GM18511 (cell line): Measurements from ENCODE around the gene PRLH.

Experiments used
- ATAC-seq: cut with Tn5 transposase; IDR thresholded peaks from one replicate; pipeline ENCODE4 v1.9.1; 2021; ENCODE audit warnings: mild to moderate bottlenecking, moderate library complexity; ENCODE audit not compliant: unreplicated experiment

The PRLH gene

DNA sequence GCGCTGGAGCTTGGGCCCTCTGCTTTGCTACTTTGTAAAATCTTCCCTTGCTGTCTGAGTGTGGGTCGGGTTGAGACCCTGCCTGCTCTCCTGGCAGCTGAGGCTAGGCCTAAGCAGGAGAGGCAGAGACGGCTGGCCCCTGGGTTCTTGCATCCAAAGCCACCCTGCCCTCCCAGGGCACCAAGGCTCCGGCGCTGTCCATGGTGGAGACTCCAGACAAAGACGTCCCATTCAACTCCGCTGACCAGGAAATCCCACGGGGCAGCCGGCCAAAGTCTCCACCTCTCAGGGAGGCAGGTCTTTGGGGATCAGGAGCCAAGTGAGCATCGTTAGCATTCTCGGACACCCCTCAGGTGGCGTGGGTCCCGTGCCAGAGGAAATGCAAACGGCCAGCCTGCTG lies 2.6 kb upstream of the PRLH start:
- ATAC-seq = no peak

- no peak for ATAC-seq
These were observed 1.7 kb upstream of the PRLH start for GRCh38 chr2:237564526-237565131.

DNA sequence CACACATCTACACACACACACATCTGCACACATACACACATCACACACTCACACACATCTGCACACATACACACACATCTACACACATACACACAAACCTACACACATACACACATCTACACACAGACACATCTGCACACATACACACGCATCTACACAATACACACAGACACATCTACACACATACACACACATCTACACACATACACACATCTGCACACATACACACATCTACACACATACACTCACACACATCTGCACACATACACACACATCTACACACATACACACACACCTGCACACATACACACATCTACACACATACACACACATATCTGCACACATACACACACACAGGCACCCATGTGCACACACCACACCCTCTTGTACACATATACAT lies 400 bp upstream of the PRLH start:
- ATAC-seq = no peak

- no peak for ATAC-seq
These were observed 1.1 kb downstream of the PRLH start for GRCh38 chr2:237567276-237568029.

DNA sequence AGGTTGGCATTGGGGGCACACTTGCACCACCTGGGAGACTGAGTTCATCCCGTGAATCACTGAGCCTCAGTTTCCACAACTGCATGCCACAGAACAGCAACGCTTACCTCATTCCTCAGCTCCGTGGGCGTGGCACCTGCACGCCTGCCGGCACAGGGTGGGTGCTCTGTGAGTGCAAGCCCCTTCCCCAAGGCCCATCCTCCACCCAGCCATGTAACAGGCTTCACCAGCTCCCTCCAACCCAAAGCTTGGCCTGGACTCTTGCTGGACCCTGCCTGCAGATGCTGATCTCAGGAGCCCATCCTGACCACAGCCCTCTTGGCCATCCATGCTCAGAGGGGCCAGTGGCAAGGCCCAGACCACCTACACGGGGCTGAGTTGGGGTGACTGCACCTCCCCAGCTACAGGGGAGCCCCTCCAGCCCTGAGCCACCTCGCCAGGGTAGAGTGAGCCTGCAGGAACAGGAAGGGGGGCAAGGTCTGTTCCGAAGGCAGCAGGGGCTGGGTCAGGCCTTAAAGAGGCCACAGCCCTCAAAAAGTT lies 1.8 kb downstream of the PRLH start:
- no peak for ATAC-seq

DNA sequence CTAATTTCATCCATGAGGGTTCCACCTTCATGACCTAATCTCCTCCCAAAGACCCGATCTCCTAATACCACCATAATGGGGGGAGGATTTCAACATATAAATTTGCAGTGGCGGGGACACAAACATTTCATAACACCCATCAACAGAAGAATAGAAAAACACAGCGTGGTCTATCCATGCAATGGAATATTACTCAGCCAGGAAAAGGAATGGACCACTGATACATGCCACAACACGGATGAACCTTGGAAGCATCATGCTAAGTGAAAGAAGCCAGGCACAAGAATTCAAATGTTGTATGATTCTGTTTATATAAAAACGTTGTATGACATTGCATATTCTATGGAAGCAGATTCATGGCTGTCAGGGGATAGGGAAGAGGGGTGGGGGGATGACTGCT lies 2.7 kb downstream of the PRLH start:
- ATAC-seq = no peak

- ATAC-seq = no peak
These were observed 3.5 kb downstream of the PRLH start for GRCh38 chr2:237569896-237570295.

DNA sequence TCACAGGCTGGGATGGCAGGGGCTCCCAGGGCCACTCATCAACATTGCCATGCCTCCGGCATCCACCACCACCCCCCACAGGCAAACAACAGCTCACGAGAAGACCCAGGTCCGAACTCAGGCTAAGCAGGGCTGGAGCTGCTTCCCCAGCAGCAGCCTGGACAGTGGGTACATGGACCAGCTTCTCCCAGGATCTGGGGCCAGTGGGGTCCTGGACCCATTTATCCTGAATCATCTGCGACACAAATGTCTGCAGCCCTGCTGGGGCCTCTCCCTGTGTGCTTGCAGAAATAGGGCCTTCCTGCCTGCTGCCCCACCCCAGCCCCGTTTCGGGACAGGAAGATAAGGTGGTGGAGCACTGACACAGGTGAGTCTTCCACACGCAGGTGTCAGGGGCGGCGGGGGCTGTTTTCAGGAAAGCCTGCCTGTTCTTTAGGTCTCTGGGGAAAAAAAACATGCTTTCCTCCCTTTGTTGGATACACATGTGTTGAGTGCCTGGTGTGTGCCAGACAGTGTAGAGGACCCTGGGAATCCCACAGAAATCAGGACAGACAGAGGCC lies 4.5 kb downstream of the PRLH start:
- no peak for ATAC-seq

- ATAC-seq = no peak
These were observed 5.2 kb downstream of the PRLH start for GRCh38 chr2:237571551-237571950.

GRCh38 chr2:237572021-237572741 lies 5.8 kb downstream of the PRLH start:
- ATAC-seq = peak; percentile 91

- ATAC-seq = no peak
These were observed 6.3 kb downstream of the PRLH start for GRCh38 chr2:237572742-237573101.

DNA sequence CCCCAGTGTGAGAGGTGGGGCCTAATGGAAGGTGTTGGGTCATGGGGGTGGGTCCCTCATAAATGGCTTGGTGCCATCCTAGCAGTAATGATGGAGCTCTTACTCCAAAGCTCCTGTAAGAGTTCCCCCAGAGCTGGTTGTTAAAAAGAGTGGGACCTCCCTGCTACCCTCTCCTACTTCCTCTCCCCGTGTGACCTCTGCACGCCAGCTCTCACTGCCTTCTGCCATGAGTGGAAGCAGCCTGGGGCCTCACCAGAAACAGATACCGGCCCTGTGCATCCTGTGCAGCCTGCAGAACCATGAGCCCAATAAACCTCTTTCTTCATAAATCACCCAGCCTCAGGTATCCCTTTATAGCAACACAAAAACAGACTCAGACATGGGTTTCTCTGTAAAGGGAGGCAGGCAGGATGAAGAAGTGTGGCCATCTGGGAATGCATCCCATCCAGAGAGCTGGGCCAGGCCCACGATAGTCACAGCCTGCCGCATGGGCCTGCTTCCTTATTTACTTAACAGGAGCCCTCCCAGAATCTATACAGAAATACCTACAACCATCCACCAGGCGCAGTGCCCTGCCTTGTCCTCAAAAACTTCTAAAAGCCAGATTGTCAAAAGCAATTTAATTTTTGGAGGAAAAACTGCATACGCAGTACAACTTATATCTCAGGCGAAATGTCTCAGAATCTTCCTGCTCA lies 7.5 kb downstream of the PRLH start:
- no peak for ATAC-seq

DNA sequence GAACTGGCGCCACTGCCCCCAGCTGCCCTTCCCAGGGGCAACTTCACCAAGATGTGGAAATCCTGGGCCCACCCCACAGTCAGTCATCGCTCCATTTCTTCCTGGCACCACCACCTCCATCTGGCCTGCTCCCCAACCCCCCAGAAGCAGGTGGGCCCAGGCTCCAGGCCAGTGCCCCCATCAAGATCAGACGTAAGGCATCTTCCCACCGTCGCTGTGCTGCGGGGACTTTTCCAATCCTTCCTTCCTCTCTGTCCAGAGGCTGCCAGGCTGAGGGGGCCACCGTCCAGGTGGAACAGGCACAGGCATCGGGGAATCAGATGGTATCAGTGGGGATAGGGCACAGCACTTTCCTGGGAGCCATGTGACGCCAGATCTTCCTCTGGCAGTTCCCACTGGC lies 8.1 kb downstream of the PRLH start:
- no peak for ATAC-seq

DNA sequence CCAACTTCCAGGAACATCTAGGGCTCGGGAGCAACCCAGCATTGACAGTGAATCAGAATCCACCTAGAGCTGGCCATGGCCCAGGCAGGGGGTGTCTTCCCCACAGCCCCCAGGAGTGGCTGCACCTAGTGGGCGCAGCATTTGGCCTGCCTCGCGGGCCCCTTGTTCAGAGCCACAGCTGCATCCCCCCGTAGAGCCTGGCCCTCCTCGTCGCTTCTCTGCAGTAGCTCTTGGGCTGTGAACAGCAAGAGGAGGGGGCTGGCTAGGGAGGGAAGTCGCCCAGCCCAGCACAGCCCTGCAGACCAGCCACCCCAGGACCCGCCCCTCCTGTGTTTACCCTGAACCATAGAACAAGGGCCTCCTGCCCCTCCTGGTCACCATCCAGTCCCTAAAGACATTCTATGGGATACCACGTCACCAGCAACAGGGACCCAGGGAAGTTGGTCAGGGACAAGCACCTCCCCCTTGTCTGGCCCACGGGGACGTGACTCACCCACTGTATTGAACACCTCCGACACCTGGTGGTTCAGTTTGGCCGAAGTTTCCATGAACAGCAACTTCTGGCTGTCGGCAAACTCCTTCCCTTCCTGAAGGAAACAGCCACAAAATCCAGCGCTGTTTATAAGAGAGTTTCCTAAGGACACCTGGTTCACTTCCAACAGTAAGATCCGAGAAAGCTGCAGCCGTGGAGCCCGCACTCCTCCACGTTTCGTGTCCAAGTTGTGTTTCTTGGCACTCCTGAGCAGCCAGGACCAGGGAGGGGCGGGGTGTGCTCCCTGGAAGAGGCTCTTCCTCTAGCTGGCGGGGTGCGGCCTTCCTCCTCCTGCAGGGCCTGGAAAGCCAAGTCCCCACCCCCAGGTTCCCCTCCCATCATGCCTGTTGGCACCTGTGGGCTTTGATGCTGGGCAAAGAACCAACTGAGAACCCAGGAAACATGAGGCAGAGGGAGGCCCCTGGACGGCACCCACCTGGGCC lies 8.8 kb downstream of the PRLH start:
- no peak for ATAC-seq

DNA sequence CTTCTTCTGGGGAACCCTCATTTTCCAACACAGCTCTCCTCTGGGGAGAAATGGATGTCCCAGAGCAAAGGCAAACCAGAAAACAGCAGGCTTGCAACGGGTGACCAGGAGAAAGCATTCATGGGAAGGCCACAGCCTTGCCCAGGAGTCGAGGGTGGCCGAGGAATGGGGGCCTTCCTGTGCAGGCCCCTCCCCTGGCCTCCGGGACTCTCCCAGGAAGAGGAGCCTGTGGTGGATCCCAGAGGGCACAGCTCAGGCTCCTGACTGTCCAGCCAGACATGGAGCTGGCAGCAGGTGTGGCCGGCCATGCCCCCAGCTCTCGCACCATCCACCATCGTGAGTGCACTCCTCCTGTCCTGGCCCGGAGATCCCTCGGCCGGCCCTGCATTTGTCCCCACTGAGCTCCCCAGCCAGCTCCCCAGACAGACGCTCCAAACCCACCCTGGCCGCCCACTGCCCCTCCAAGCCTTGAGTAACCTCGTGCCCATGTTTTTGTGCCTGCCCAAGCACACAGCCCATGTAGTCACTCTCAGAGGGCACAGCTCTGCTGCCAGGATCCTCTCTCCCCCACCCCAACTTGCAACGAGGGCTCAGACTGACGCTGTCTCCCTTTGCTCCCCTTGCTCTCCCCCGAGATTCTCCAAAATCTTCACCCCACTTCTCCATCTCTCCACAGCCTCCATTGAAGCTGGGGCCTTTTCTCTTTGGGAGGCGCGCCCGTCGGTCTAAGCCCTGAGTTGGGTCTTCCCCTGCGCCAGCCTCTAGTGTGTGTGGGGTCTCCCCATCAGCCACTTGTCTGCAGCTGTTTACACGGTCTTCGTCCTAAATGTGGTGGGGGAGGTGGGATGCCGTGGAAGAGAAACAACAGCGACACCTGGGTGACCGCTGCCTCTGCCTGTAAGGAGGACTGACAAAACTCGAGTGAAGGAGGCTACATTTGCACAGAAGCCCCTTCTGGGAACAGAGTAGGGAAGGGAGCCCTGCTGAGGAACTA lies 9.8 kb downstream of the PRLH start:
- ATAC-seq = no peak

DNA sequence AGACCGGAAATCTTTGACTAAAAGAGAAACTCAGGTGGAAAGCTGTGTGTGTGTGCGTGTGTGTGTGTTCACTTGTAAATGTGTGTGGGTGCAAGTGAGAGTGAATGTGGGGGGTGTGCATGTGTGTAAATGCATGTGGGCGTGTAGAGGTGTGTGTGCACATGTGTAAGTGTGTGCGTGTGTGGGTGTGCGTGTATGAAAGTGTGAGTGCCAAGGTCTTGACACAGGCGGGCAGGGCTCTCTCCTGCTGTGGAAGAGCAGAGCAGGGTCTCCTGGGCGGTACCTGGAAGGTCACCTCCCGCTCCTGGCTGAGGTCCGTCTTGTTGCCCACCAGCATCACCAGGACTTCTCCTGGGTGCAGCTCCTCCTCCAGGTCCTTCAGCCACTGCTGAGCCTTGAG lies 10.6 kb downstream of the PRLH start:
- no peak for ATAC-seq

GRCh38 chr2:237577458-237577857 lies 11.1 kb downstream of the PRLH start:
- ATAC-seq = no peak

GRCh38 chr2:237577956-237578870 lies 11.8 kb downstream of the PRLH start:
- ATAC-seq = no peak
